Measurements from ENCODE around the gene IRF2BPL. TPM values are rescaled to one million over a fixed set of nuclear protein-coding genes. Genes with fewer than 3 reads are reported as not detected.

IRF2BPL gene
- total and polyA plus RNA-seq, 9 of the 15 experiments (the other 6 are each of a cell fraction or from before 2014, with no cell fraction given): 0.52 to 21.6 (median 2.5) TPM

GRCh38 chr14:77040059-77040740 is 11.7 kb upstream of the IRF2BPL start:
- Histone ChIP-seq H3K27ac (ENCODE audit: extremely low read depth, low read depth, low read length) (peak overlapping the region; percentile 96), H3K9ac (ENCODE audit: insufficient read depth in 1 of 2, low read depth in 2 of 2, low read length in 2 of 2) (peak overlapping the region; percentile 83 to 86; a peak in 3 of 4 replicates), H3K4me3 (peak overlapping the region; percentile 30), H3K4me1 (replicated peaks in 1 of 2; ENCODE audit: control insufficient read depth in 2 of 2, insufficient read depth in 2 of 2, low read length in 2 of 2) (peaks cover 56 to 73% of the 10 kb centered on the region in 2 experiments), H4K20me1 (replicated peaks; ENCODE audit: control insufficient read depth, insufficient read depth, low read length) (no peaks in the 10 kb centered on the region), H3K9me3 (replicated peaks; ENCODE audit: control insufficient read depth, insufficient read depth, low read depth, low read length) (no peaks in the 10 kb centered on the region), H2AFZ (ENCODE audit: low read depth, low read length) (peak overlapping the region; percentile 87), H3K79me2 (ENCODE audit: control insufficient read depth, insufficient read depth, low read length) (no peaks in the 10 kb centered on the region), H3K4me2 (ENCODE audit: insufficient read depth, low read length) (peak overlapping the region; percentile 78), H3K36me3 (ENCODE audit: control insufficient read depth, insufficient read depth, low read length) (no peaks in the 10 kb centered on the region), H3K27me3 (ENCODE audit: control insufficient read depth in 2 of 2, insufficient read depth in 2 of 2, low read length in 2 of 2) (no peaks in the 10 kb centered on the region), H3K9me1 (ENCODE audit: control insufficient read depth, insufficient read depth, low read length) (no peaks in the 10 kb centered on the region)
- no TSS peak for BruUV-seq (replicated peaks)
- ChIA-PET CTCF (ENCODE audit: low intra/inter-chr PET ratio) (no interaction called here), POLR2A (interaction anchor here (0.6 to 3.0 kb wide), 7 partner anchors 10 to 330 kb away, joined by 3 to 19 read pairs (median 3); partner anchors contain the start of gene IRF2BPL)
- WGBS (ENCODE audit: insufficient coverage, low coverage, missing lambda C conversion rate): 0% methylated on average over 10 of the region's 26 CpGs
- peak; percentile 83 for ATAC-seq
- in situ Hi-C loops (cut with MboI): no loop called here
- DNase-seq (ENCODE audit: extremely low read depth in 1 of 4, low spot score in 3 of 4): peak; percentile 76 to 98 (median 82)
- intact Hi-C loops (cut with micrococcal nuclease): loop anchor here (1.0 to 5.0 kb wide), 2 partner anchors 12 to 78 kb away; partner anchors contain the start of gene IRF2BPL
- FAIRE-seq: peak; percentile 100
- TF ChIP-seq ZNF707 (CRISPR knock-in tag; conservative IDR thresholded peaks at IDR 0.05): no peak
- TF ChIP-seq FOXA3 (CRISPR knock-in tag; conservative IDR thresholded peaks at IDR 0.05 in 1 of 2, IDR thresholded peaks at IDR 0.05 in 1 of 2): no peak
- TF ChIP-seq THAP12 (CRISPR knock-in tag; IDR thresholded peaks at IDR 0.05): no peak
- TF ChIP-seq ZNF780A (CRISPR knock-in tag; IDR thresholded peaks at IDR 0.05): no peak
- TF ChIP-seq CAMTA2 (CRISPR knock-in tag; conservative IDR thresholded peaks at IDR 0.05): no peak
- peak; percentile 100 for TF ChIP-seq NFIC (IDR thresholded peaks at IDR 0.05)
- TF ChIP-seq NBN (IDR thresholded peaks at IDR 0.05; ENCODE audit: low read depth): peak; percentile 75; the same call in 1 of the 2 replicates
- no peak for TF ChIP-seq HNRNPUL1 (IDR thresholded peaks at IDR 0.05; ENCODE audit: low read length)
- TF ChIP-seq RUNX1 (IDR thresholded peaks at IDR 0.05; ENCODE audit: low read depth): no peak
- no peak for TF ChIP-seq ZNF224 (CRISPR knock-in tag; IDR thresholded peaks at IDR 0.05)
- TF ChIP-seq ARNT (IDR thresholded peaks at IDR 0.05): 0 out of 4 replicates have a peak, but pooled peaks of 1 of the 2 experiments have one; percentile 21
- TF ChIP-seq FOXK2 (conservative IDR thresholded peaks at IDR 0.05 in 1 of 2, IDR thresholded peaks at IDR 0.05 in 1 of 2; ENCODE audit: low read depth in 2 of 2): no peak
- TF ChIP-seq SP2 (IDR thresholded peaks at IDR 0.05; ENCODE audit: extremely low read depth, low read depth, low read length, poor library complexity, severe bottlenecking): no peak
- no peak for TF ChIP-seq GABPB1 (CRISPR knock-in tag; IDR thresholded peaks at IDR 0.05)
- TF ChIP-seq ZNF398 (CRISPR knock-in tag; IDR thresholded peaks at IDR 0.05): no peak
- no peak for TF ChIP-seq ELK3 (CRISPR knock-in tag; IDR thresholded peaks at IDR 0.05)
- TF ChIP-seq TCFL5 (CRISPR knock-in tag; conservative IDR thresholded peaks at IDR 0.05): no peak

All from K562 (cell line).